CD4-positive, alpha-beta T cell treated with Interleukin-15 for 1 hour (primary cell): Measurements from ENCODE around the gene ASAP2.
"Not testable (repeated sequence)": the region's sequence is repeated elsewhere in the genome, so short reads cannot be mapped to it uniquely, and the experiment has no call there.

ENCODE experiments used
- DNase-seq: peaks from one replicate; pipeline ENCODE4 v3.0.0-alpha.2; 2020

ASAP2 gene

GRCh38 chr2:9212661-9213411, 6.2 kb downstream of the ASAP2 start:
- DNase-seq = no peak

GRCh38 chr2:9213477-9214051, 7.0 kb downstream of the ASAP2 start:
- DNase-seq = no peak

GRCh38 chr2:9214873-9215272, 8.3 kb downstream of the ASAP2 start:
- no peak for DNase-seq

- DNase-seq = no peak
Measured at GRCh38 chr2:9215680-9216079, 9.1 kb downstream of the ASAP2 start.

- DNase-seq = not testable (repeated sequence)
Measured at GRCh38 chr2:9216143-9216542, 9.5 kb downstream of the ASAP2 start.

GRCh38 chr2:9217838-9218770, 11.5 kb downstream of the ASAP2 start:
- DNase-seq = no peak

GRCh38 chr2:9219027-9219445, 12.4 kb downstream of the ASAP2 start:
- no peak for DNase-seq

GRCh38 chr2:9220201-9220600, 13.6 kb downstream of the ASAP2 start:
- no peak for DNase-seq

GRCh38 chr2:9221223-9221622, 14.6 kb downstream of the ASAP2 start:
- no peak for DNase-seq

GRCh38 chr2:9222239-9222892, 15.8 kb downstream of the ASAP2 start:
- no peak for DNase-seq

- DNase-seq = no peak
Measured at GRCh38 chr2:9222893-9223287, 16.3 kb downstream of the ASAP2 start.

- DNase-seq = no peak
Measured at GRCh38 chr2:9225806-9226205, 19.2 kb downstream of the ASAP2 start.

GRCh38 chr2:9226458-9227380, 20.1 kb downstream of the ASAP2 start:
- DNase-seq = no peak

GRCh38 chr2:9228088-9228751, 21.6 kb downstream of the ASAP2 start:
- no peak for DNase-seq

- no peak for DNase-seq
Measured at GRCh38 chr2:9228781-9229469, 22.3 kb downstream of the ASAP2 start.

- DNase-seq = no peak
Measured at GRCh38 chr2:9229470-9229820, 22.8 kb downstream of the ASAP2 start.

GRCh38 chr2:9230051-9230802, 23.6 kb downstream of the ASAP2 start:
- DNase-seq = no peak

- no peak for DNase-seq
Measured at GRCh38 chr2:9230881-9231280, 24.3 kb downstream of the ASAP2 start.

- no peak for DNase-seq
Measured at GRCh38 chr2:9231291-9232165, 24.9 kb downstream of the ASAP2 start.
